Measurements from ENCODE around the gene SPAG5.

The SPAG5 gene

GRCh38 chr17:28570716-28571360 lies 28.0 kb downstream of the SPAG5 start:
- no peak for DNase-seq

- DNase-seq, result no peak
Measured at GRCh38 chr17:28569446-28569845, 29.4 kb downstream of the SPAG5 start.

GRCh38 chr17:28567604-28568003 lies 31.2 kb downstream of the SPAG5 start:
- DNase-seq, result no peak

- DNase-seq, result peak; percentile 82
Measured at GRCh38 chr17:28563475-28563874, 35.4 kb downstream of the SPAG5 start.

- DNase-seq, result no peak
Measured at GRCh38 chr17:28555022-28555421, 43.8 kb downstream of the SPAG5 start.

GRCh38 chr17:28554565-28554964 lies 44.3 kb downstream of the SPAG5 start:
- DNase-seq, result no peak

GRCh38 chr17:28553000-28553505 lies 45.8 kb downstream of the SPAG5 start:
- DNase-seq, result no peak

GRCh38 chr17:28552176-28552999 lies 46.4 kb downstream of the SPAG5 start, which contains the start of gene UNC119:
TSS of gene UNC119 (minus strand) at chr17:28552624. CDS start at chr17:28552557, 67 bp downstream.
- DNase-seq, result peak; percentile 61

- DNase-seq, result no peak
Measured at GRCh38 chr17:28551421-28552175, 47.2 kb downstream of the SPAG5 start.

- no peak for DNase-seq
Measured at GRCh38 chr17:28550858-28551257, 48.0 kb downstream of the SPAG5 start.

GRCh38 chr17:28549236-28550132 lies 49.3 kb downstream of the SPAG5 start:
- no peak for DNase-seq

- DNase-seq, result no peak
Measured at GRCh38 chr17:28548417-28549130, 50.3 kb downstream of the SPAG5 start.

- DNase-seq, result peak; percentile 56
Measured at GRCh38 chr17:28547623-28548416, 51.0 kb downstream of the SPAG5 start.

- DNase-seq, result no peak
Measured at GRCh38 chr17:28547096-28547622, 51.7 kb downstream of the SPAG5 start.

- DNase-seq, result no peak
Measured at GRCh38 chr17:28545787-28546415, 52.9 kb downstream of the SPAG5 start.

- DNase-seq, result no peak
Measured at GRCh38 chr17:28545141-28545503, 53.7 kb downstream of the SPAG5 start.

- no peak for DNase-seq
Measured at GRCh38 chr17:28544402-28545140, 54.3 kb downstream of the SPAG5 start.

GRCh38 chr17:28541439-28541838 lies 57.4 kb downstream of the SPAG5 start:
- DNase-seq, result no peak

GRCh38 chr17:28540231-28540630 lies 58.6 kb downstream of the SPAG5 start:
- DNase-seq, result no peak
